ENCODE data around the gene UNC119.
"Not testable (repeated sequence)": the region's sequence is repeated elsewhere in the genome, so short reads cannot be mapped to it uniquely, and the experiment has no call there.

The UNC119 gene

GRCh38 chr17:28524476-28525424 is 27.7 kb downstream of the UNC119 start:
- no peak for ATAC-seq
- no peaks in the 10 kb centered on the region for H3K9me3 Mint-ChIP-seq
- no peaks in the 10 kb centered on the region for H3K36me3 Mint-ChIP-seq
- no peak overlapping the region for H3K4me3 Mint-ChIP-seq
- H3K27ac Mint-ChIP-seq = no peak overlapping the region
- no peak for DNase-seq (ENCODE audit: low spot score in 2 of 2)
- no peaks in the 10 kb centered on the region for H3K4me1 Mint-ChIP-seq

GRCh38 chr17:28523876-28524275 is 28.5 kb downstream of the UNC119 start:
- no peak overlapping the region for H3K27ac Mint-ChIP-seq
- no peak for DNase-seq (ENCODE audit: low spot score in 2 of 2)
- H3K4me1 Mint-ChIP-seq = no peaks in the 10 kb centered on the region
- H3K9me3 Mint-ChIP-seq = no peaks in the 10 kb centered on the region
- no peak overlapping the region for H3K4me3 Mint-ChIP-seq
- H3K36me3 Mint-ChIP-seq = no peaks in the 10 kb centered on the region
- no peak for ATAC-seq

DNA sequence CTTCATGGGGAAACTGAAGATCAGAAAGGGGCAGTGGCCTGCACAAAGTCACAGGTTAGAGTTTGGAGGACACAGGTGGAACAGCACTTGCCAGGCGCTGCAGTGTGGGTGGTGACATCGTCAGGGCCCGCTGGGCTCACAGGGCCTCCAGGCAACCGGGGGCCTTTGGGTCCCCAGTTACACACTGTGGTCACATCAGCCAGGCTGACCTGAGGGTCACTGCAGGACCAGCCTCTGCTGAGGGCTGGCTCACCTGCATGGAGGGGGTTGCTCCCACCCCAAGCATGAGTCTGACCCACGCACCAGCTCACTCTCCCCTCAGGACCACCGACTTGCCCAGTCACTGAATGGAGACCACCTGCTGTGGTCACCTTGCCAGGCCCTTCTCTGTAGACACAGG is 29.2 kb downstream of the UNC119 start:
- Mint-ChIP-seq H3K27ac (peak overlapping the region; percentile 23), H3K36me3 (no peaks in the 10 kb centered on the region), H3K4me3 (no peak overlapping the region), H3K4me1 (no peaks in the 10 kb centered on the region), H3K9me3 (no peaks in the 10 kb centered on the region)
- no peak for ATAC-seq
- no peak for DNase-seq (ENCODE audit: low spot score in 2 of 2)

DNA sequence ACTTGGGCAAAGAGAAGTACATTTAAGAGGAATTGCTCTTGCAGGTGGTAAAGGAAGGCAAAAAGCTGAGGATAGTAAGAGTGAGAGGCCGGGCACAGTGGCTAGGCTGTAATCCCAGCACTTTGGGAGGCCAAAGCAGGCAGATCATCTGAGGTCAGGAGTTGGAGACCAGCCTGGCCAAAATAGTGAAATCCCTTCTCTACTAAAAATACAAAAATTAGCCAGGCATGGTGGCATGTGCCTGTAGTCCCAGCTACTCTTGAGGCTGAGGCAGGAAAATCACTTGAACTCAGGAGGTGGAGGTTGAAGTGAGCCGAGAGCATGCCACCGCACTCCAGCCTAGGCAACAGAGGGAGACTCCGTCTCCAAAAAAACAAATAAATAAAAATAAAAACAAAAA is 30.1 kb downstream of the UNC119 start:
- not testable (repeated sequence) for DNase-seq (ENCODE audit: low spot score in 2 of 2); H3K4me1 Mint-ChIP-seq; H3K9me3 Mint-ChIP-seq; H3K36me3 Mint-ChIP-seq; H3K4me3 Mint-ChIP-seq; H3K27ac Mint-ChIP-seq; ATAC-seq

- H3K4me3 Mint-ChIP-seq = no peak overlapping the region
- no peaks in the 10 kb centered on the region for H3K4me1 Mint-ChIP-seq
- no peaks in the 10 kb centered on the region for H3K9me3 Mint-ChIP-seq
- DNase-seq (ENCODE audit: low spot score in 2 of 2) (no peak), ATAC-seq (no peak)
- no peaks in the 10 kb centered on the region for H3K36me3 Mint-ChIP-seq
- H3K27ac Mint-ChIP-seq = no peak overlapping the region
Measured at GRCh38 chr17:28521311-28522085, 30.9 kb downstream of the UNC119 start.

GRCh38 chr17:28520687-28521086 is 31.7 kb downstream of the UNC119 start:
- DNase-seq (ENCODE audit: low spot score in 2 of 2) (no peak), ATAC-seq (no peak)
- no peak overlapping the region for H3K27ac Mint-ChIP-seq
- H3K9me3 Mint-ChIP-seq = no peaks in the 10 kb centered on the region
- H3K36me3 Mint-ChIP-seq = no peaks in the 10 kb centered on the region
- H3K4me3 Mint-ChIP-seq = no peak overlapping the region
- H3K4me1 Mint-ChIP-seq = no peaks in the 10 kb centered on the region

GRCh38 chr17:28519236-28519635 is 33.2 kb downstream of the UNC119 start:
- no peaks in the 10 kb centered on the region for H3K4me1 Mint-ChIP-seq
- H3K4me3 Mint-ChIP-seq = no peak overlapping the region
- no peaks in the 10 kb centered on the region for H3K9me3 Mint-ChIP-seq
- ATAC-seq = no peak
- no peak for DNase-seq (ENCODE audit: low spot score in 2 of 2)
- H3K27ac Mint-ChIP-seq = no peak overlapping the region
- no peaks in the 10 kb centered on the region for H3K36me3 Mint-ChIP-seq

DNA sequence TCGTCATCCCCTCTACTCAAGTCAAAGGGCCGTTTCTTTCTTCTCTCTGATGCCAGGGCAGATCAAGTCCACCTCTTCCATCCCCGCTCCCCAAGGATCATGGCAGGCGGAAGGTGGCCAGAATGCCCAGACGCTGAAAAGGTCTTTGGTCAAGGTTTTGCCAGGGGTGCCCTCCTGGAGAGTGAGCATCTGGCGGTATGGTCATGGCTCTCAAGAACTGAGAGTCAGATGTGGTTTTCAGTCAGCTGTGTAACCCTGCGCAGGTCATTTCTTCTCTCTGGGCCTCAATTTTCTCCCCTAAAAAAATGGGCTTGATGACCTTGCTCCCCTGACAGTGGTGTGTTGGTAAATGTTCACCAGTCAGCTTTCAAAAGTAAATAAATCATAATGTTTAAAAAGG is 33.8 kb downstream of the UNC119 start:
- ATAC-seq (no peak), DNase-seq (ENCODE audit: low spot score in 2 of 2) (no peak)
- Mint-ChIP-seq H3K36me3 (no peaks in the 10 kb centered on the region), H3K4me1 (no peaks in the 10 kb centered on the region), H3K9me3 (no peaks in the 10 kb centered on the region), H3K27ac (no peak overlapping the region), H3K4me3 (no peak overlapping the region)

DNA sequence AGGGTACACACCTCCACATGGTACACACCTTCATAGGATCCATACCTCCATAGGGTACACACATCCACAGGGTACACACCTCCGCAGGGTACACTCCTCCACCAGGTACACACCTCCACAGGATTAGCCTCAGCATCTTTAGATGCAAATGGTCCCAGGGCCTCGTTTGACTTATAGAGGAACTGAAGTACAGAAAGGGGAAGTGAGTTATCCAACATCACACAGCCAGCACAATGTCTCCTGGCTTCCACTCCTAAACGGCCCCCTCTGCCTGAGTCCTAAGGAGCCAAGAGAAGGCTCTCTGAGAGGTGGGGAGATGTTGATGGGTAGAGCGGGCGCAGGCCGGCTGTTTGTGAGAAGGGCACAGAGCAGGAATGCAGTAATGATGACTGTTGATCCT is 34.3 kb downstream of the UNC119 start:
- H3K27ac Mint-ChIP-seq = no peak overlapping the region
- no peak overlapping the region for H3K4me3 Mint-ChIP-seq
- ATAC-seq = no peak
- H3K4me1 Mint-ChIP-seq = no peaks in the 10 kb centered on the region
- no peaks in the 10 kb centered on the region for H3K9me3 Mint-ChIP-seq
- no peaks in the 10 kb centered on the region for H3K36me3 Mint-ChIP-seq
- DNase-seq (ENCODE audit: low spot score in 2 of 2) = no peak

GRCh38 chr17:28515518-28515917 is 36.9 kb downstream of the UNC119 start:
- Mint-ChIP-seq H3K27ac (no peak overlapping the region), H3K4me3 (no peak overlapping the region), H3K36me3 (no peaks in the 10 kb centered on the region), H3K9me3 (no peaks in the 10 kb centered on the region), H3K4me1 (no peaks in the 10 kb centered on the region)
- DNase-seq (ENCODE audit: low spot score in 2 of 2) (no peak), ATAC-seq (no peak)

GRCh38 chr17:28514561-28515002 is 37.8 kb downstream of the UNC119 start:
- H3K4me1 Mint-ChIP-seq = no peaks in the 10 kb centered on the region
- no peaks in the 10 kb centered on the region for H3K9me3 Mint-ChIP-seq
- ATAC-seq (no peak), DNase-seq (ENCODE audit: low spot score in 2 of 2) (no peak)
- no peaks in the 10 kb centered on the region for H3K36me3 Mint-ChIP-seq
- H3K27ac Mint-ChIP-seq = no peak overlapping the region
- H3K4me3 Mint-ChIP-seq = no peak overlapping the region

GRCh38 chr17:28513476-28513875 is 38.9 kb downstream of the UNC119 start:
- Mint-ChIP-seq H3K4me3 (no peak overlapping the region), H3K36me3 (no peaks in the 10 kb centered on the region), H3K27ac (no peak overlapping the region), H3K4me1 (no peaks in the 10 kb centered on the region), H3K9me3 (no peaks in the 10 kb centered on the region)
- DNase-seq (ENCODE audit: low spot score in 2 of 2) = no peak
- no peak for ATAC-seq

- no peak overlapping the region for H3K4me3 Mint-ChIP-seq
- DNase-seq (ENCODE audit: low spot score in 2 of 2) (no peak), ATAC-seq (no peak)
- H3K9me3 Mint-ChIP-seq = no peaks in the 10 kb centered on the region
- no peaks in the 10 kb centered on the region for H3K36me3 Mint-ChIP-seq
- H3K27ac Mint-ChIP-seq = no peak overlapping the region
- no peaks in the 10 kb centered on the region for H3K4me1 Mint-ChIP-seq
Measured at GRCh38 chr17:28511858-28512461, 40.5 kb downstream of the UNC119 start.

- Mint-ChIP-seq H3K4me1 (no peaks in the 10 kb centered on the region), H3K36me3 (no peaks in the 10 kb centered on the region), H3K9me3 (no peaks in the 10 kb centered on the region), H3K27ac (no peak overlapping the region), H3K4me3 (no peak overlapping the region)
- ATAC-seq (no peak), DNase-seq (ENCODE audit: low spot score in 2 of 2) (no peak)
Measured at GRCh38 chr17:28509789-28510188, 42.6 kb downstream of the UNC119 start.

DNA sequence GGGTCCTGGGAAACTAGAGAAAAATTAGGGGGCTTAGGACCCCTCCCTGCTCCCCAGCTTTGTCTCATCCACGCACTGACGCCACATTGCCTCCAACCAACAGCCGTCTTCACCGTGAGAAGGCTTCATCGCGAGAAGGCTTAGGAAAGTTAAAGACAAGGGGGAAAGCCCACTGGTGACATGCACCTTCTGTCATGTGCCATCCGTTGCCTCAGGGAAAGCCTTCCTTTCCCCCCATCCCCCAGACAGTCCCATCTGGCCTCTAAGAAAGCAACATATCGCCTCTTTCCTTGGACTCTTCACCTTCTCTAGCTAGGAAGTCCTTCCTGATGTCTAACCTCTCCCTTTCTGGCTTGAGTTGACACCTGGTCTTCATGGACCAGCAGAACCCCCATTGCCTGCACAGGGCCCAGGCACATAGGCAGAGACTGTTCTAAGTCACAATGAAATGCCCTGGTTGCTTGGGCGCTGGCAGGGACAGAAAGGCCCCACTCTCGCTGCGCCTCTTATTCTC is 44.2 kb downstream of the UNC119 start:
- ATAC-seq (no peak), DNase-seq (ENCODE audit: low spot score in 2 of 2) (no peak)
- Mint-ChIP-seq H3K4me1 (no peaks in the 10 kb centered on the region), H3K4me3 (no peak overlapping the region), H3K27ac (no peak overlapping the region), H3K9me3 (no peaks in the 10 kb centered on the region), H3K36me3 (no peaks in the 10 kb centered on the region)
